HEK293 (cell line): ENCODE measurements around the gene MYH6.

Experiments
- CTCF ChIA-PET: fragments of 350-600 bp; formaldehyde crosslinking; extraction: SDS; loops from one replicate; lab custom pipeline; 2021; ENCODE audit warnings: antibody characterized with exemption; lab: Yijun Ruan, JAX
- POLR2A ChIA-PET: fragments of 300-600 bp; formaldehyde crosslinking; extraction: SDS; loops from one replicate; lab custom pipeline; 2020; ENCODE audit warnings: antibody characterized with exemption, inconsistent platforms; lab: Yijun Ruan, JAX
- H3K27ac ChIP-seq: fragments of 200-500 bp; sonication (Bioruptor generic); 2 replicates; pipeline ENCODE4 v1.5.1; 2014; ENCODE audit warnings: low read depth, low read length, control low read depth, inconsistent platforms; ENCODE audit errors: extremely low read depth
- H3K36me3 ChIP-seq, 2 experiments: fragments of 200-500 bp in 1 of 2; sonication (Bioruptor generic) in 1 of 2; 1 replicate in 1 of 2; 2 replicates in 1 of 2; pipeline ENCODE4 v1.5.1; 2014 to 2017; ENCODE audit warnings: inconsistent platforms in 2 of 2, low read length in 2 of 2; ENCODE audit not compliant: control insufficient read depth in 2 of 2, insufficient read depth in 1 of 2
- H3K4me1 ChIP-seq: fragments of 200-500 bp; sonication (Bioruptor generic); 2 replicates; pipeline ENCODE4 v1.5.1; 2014; ENCODE audit warnings: mild to moderate bottlenecking, low read length, inconsistent platforms; ENCODE audit not compliant: control insufficient read depth, insufficient read depth
- H3K4me3 ChIP-seq: 2 replicates; pipeline ENCODE4 v1.5.1; 2011; ENCODE audit warnings: low read depth, mild to moderate bottlenecking, control low read depth, low read length, moderate library complexity
- H3K9me3 ChIP-seq: fragments of 200-500 bp; sonication (Bioruptor generic); 2 replicates; pipeline ENCODE4 v1.5.1; 2014; ENCODE audit warnings: low read depth, low read length, inconsistent platforms; ENCODE audit not compliant: control insufficient read depth, insufficient read depth
- GLIS1 ChIP-seq: fragments of 450-650 bp; formaldehyde crosslinking; IDR thresholded peaks from 2 replicates; pipeline ENCODE4 v1.5.1; 2016; ENCODE audit warnings: missing biosample characterization, missing genetic modification characterization
- ZFP3 ChIP-seq: fragments of 450-650 bp; formaldehyde crosslinking; IDR thresholded peaks from 2 replicates; pipeline ENCODE4 v1.5.1; 2016; ENCODE audit warnings: low read depth, missing biosample characterization, missing genetic modification characterization
- ZIC2 ChIP-seq: fragments of 450-650 bp; formaldehyde crosslinking; IDR thresholded peaks from 2 replicates; pipeline ENCODE4 v1.5.1; 2016; ENCODE audit warnings: missing biosample characterization, missing genetic modification characterization
- ZNF341 ChIP-seq: fragments of 450-650 bp; formaldehyde crosslinking; IDR thresholded peaks from 2 replicates; pipeline ENCODE4; 2016; ENCODE audit warnings: low read depth, missing biosample characterization, missing genetic modification characterization
- ZNF366 ChIP-seq: fragments of 450-650 bp; formaldehyde crosslinking; conservative IDR thresholded peaks from 2 replicates; pipeline ENCODE4 v1.5.1; 2016; ENCODE audit warnings: missing biosample characterization, missing genetic modification characterization
- ZNF423 ChIP-seq: fragments of 450-650 bp; formaldehyde crosslinking; IDR thresholded peaks from 2 replicates; pipeline ENCODE4 v1.5.1; 2016; ENCODE audit warnings: missing biosample characterization, missing genetic modification characterization
- ZNF48 ChIP-seq: fragments of 450-650 bp; formaldehyde crosslinking; IDR thresholded peaks from 2 replicates; pipeline ENCODE4 v1.5.1; 2016; ENCODE audit warnings: missing biosample characterization, missing genetic modification characterization
- ZNF501 ChIP-seq: fragments of 450-650 bp; formaldehyde crosslinking; IDR thresholded peaks from 2 replicates; pipeline ENCODE4 v1.5.1; 2016; ENCODE audit warnings: missing biosample characterization, missing genetic modification characterization
- ZNF658 ChIP-seq: fragments of 450-650 bp; formaldehyde crosslinking; IDR thresholded peaks from 2 replicates; pipeline ENCODE4; 2016; ENCODE audit warnings: missing biosample characterization, missing genetic modification characterization
- TF ChIP-seq, protein P1 (sequence below): fragments of 450-650 bp; formaldehyde crosslinking; IDR thresholded peaks from 2 replicates; pipeline ENCODE4 v1.5.1; 2016; ENCODE audit warnings: missing biosample characterization, missing genetic modification characterization
- TF ChIP-seq, protein P2 (sequence below): fragments of 450-650 bp; formaldehyde crosslinking; IDR thresholded peaks from 2 replicates; pipeline ENCODE4 v1.5.1; 2016; ENCODE audit warnings: missing biosample characterization, missing genetic modification characterization
- TF ChIP-seq, protein P3 (sequence below): fragments of 450-650 bp; formaldehyde crosslinking; IDR thresholded peaks from 2 replicates; pipeline ENCODE4 v1.5.1; 2016; ENCODE audit warnings: missing biosample characterization, missing genetic modification characterization
- TF ChIP-seq, protein P4 (sequence below): fragments of 450-650 bp; formaldehyde crosslinking; IDR thresholded peaks from 2 replicates; pipeline ENCODE4 v1.5.1; 2016; ENCODE audit warnings: missing biosample characterization, missing genetic modification characterization
- TF ChIP-seq, protein P5 (sequence below): fragments of 450-650 bp; formaldehyde crosslinking; IDR thresholded peaks from 2 replicates; pipeline ENCODE4 v1.5.1; 2016; ENCODE audit warnings: missing biosample characterization, missing genetic modification characterization
- TF ChIP-seq, protein P6 (sequence below): fragments of 450-650 bp; formaldehyde crosslinking; IDR thresholded peaks from 2 replicates; pipeline ENCODE4 v1.5.1; 2016; ENCODE audit warnings: missing biosample characterization, missing genetic modification characterization, borderline replicate concordance

The MYH6 gene

DNA sequence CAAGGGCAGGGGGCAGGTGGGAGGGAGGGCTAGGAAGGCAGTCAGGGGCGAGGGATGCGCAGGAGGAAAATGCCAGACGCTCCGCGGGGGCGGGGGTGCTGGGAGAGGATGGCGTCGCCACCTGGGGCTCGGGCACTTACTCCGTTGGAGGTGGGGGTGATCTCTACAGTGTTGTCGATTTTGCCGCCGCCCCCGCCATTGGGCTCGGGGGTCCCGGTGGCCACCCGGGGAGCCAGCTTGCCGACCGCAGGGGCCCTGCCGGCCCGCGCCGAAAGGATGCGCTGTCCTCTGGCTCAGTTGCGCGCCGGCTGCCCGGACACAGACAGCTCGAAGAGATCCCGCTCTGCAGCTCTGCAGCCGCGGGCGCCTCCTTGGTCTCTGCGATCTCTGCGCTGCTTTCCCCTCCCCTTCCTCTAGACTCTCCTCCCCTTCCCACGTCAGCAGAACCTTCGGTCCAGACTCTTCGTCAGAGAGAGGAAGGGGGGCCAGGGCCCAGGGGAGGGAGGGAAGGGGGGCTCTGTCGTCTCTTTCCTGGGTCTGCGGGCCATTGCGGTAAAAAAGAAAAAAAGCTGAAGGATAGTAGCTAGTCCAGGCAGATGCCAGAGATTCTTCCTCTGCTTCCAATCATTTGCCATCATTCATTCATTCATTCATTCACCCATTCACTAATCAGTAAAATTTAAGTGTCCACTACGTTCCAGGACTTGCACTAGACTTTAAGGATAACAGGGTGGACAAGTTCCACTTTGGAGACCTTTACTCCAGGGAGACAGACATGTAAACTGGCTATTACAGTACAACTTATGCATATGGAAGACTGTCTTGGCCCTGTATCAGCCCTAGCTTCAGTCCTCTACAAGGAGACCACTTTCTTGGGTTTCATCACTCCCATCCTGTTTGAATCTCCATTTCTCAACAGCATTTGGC, 55.3 kb downstream of the MYH6 start, which contains the start of gene SLC22A17 (continued):
- TF ChIP-seq ZFP3 (tag by site-specific recombination) (no peak), ZNF501 (no peak), ZNF48 (tag by site-specific recombination) (no peak), GLIS1 (peak; percentile 76), ZNF423 (tag by site-specific recombination) (0 out of 2 replicates have a peak, but pooled peaks have one; percentile 20), ZNF658 (no peak), ZNF366 (tag by site-specific recombination) (no peak), ZIC2 (tag by site-specific recombination) (peak; percentile 83)
- TF ChIP-seq, protein P1, sequence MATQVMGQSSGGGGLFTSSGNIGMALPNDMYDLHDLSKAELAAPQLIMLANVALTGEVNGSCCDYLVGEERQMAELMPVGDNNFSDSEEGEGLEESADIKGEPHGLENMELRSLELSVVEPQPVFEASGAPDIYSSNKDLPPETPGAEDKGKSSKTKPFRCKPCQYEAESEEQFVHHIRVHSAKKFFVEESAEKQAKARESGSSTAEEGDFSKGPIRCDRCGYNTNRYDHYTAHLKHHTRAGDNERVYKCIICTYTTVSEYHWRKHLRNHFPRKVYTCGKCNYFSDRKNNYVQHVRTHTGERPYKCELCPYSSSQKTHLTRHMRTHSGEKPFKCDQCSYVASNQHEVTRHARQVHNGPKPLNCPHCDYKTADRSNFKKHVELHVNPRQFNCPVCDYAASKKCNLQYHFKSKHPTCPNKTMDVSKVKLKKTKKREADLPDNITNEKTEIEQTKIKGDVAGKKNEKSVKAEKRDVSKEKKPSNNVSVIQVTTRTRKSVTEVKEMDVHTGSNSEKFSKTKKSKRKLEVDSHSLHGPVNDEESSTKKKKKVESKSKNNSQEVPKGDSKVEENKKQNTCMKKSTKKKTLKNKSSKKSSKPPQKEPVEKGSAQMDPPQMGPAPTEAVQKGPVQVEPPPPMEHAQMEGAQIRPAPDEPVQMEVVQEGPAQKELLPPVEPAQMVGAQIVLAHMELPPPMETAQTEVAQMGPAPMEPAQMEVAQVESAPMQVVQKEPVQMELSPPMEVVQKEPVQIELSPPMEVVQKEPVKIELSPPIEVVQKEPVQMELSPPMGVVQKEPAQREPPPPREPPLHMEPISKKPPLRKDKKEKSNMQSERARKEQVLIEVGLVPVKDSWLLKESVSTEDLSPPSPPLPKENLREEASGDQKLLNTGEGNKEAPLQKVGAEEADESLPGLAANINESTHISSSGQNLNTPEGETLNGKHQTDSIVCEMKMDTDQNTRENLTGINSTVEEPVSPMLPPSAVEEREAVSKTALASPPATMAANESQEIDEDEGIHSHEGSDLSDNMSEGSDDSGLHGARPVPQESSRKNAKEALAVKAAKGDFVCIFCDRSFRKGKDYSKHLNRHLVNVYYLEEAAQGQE (tag by site-specific recombination): peak; percentile 47
- TF ChIP-seq, protein P2, sequence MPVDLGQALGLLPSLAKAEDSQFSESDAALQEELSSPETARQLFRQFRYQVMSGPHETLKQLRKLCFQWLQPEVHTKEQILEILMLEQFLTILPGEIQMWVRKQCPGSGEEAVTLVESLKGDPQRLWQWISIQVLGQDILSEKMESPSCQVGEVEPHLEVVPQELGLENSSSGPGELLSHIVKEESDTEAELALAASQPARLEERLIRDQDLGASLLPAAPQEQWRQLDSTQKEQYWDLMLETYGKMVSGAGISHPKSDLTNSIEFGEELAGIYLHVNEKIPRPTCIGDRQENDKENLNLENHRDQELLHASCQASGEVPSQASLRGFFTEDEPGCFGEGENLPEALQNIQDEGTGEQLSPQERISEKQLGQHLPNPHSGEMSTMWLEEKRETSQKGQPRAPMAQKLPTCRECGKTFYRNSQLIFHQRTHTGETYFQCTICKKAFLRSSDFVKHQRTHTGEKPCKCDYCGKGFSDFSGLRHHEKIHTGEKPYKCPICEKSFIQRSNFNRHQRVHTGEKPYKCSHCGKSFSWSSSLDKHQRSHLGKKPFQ: no peak
- TF ChIP-seq, protein P3, sequence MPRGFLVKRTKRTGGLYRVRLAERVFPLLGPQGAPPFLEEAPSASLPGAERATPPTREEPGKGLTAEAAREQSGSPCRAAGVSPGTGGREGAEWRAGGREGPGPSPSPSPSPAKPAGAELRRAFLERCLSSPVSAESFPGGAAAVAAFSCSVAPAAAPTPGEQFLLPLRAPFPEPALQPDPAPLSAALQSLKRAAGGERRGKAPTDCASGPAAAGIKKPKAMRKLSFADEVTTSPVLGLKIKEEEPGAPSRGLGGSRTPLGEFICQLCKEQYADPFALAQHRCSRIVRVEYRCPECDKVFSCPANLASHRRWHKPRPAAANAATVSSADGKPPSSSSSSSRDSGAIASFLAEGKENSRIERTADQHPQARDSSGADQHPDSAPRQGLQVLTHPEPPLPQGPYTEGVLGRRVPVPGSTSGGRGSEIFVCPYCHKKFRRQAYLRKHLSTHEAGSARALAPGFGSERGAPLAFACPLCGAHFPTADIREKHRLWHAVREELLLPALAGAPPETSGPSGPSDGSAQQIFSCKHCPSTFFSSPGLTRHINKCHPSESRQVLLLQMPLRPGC: peak; percentile 20; the same call in 1 of the 2 replicates

DNA sequence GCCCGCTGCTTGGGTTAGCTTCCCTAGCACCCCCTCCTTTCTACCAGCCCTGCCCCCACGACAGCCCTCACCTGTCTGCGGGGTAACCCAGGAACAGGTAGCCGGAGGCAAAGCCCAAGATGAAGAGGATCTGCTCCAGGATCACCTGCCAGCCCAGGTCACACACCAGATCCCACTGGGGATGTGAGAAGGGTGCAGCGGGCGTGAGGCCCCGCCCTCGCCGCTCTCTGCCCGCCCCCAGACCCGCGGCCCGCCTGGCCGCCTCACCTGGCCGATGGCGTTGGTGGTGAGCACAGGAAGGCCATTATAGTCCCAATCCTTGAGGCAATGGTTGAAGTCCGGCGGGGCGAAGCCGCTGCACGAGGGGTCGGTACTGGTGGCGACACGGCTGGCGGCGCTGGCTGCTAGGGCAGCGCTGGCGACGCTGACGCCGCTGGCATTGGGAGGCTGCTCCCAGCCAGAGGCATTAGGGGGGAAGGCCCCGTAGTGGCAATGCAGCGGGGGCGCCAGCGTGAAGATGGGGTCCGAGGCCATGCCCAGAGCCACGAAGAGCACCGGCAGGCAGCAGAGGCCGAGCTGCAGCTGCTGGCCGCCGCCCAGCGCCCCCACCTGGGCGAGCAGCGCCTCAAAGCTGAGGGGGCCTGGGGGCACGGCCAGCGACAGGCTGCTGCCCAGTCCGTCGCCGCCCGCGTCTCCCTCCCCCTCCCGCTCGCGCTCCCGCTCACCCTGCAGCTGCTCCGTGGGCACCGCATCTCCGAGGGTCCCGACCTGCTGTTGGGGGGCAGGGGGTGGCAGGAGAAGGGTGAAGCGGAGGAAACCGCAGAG, 56.2 kb downstream of the MYH6 start:
- ChIA-PET CTCF (interaction anchor here (0.6 to 1.7 kb wide), 3 partner anchors 9 to 30 kb away, joined by 3 to 6 read pairs (median 4); no protein-coding TSS in a partner anchor), POLR2A (interaction anchor here (0.7 to 1.9 kb wide), 3 partner anchors 30 to 65 kb away, joined by 3 to 7 read pairs (median 4); partner anchors contain the start of gene PABPN1)
- Histone ChIP-seq H3K4me3 (peak overlapping the region; percentile 56), H3K4me1 (no peaks in the 10 kb centered on the region), H3K36me3 (no peaks in the 10 kb centered on the region), H3K9me3 (no peaks in the 10 kb centered on the region), H3K27ac (no peak overlapping the region)
- TF ChIP-seq ZNF341: 0 out of 2 replicates have a peak, but pooled peaks have one; percentile 17
- TF ChIP-seq, protein P4, sequence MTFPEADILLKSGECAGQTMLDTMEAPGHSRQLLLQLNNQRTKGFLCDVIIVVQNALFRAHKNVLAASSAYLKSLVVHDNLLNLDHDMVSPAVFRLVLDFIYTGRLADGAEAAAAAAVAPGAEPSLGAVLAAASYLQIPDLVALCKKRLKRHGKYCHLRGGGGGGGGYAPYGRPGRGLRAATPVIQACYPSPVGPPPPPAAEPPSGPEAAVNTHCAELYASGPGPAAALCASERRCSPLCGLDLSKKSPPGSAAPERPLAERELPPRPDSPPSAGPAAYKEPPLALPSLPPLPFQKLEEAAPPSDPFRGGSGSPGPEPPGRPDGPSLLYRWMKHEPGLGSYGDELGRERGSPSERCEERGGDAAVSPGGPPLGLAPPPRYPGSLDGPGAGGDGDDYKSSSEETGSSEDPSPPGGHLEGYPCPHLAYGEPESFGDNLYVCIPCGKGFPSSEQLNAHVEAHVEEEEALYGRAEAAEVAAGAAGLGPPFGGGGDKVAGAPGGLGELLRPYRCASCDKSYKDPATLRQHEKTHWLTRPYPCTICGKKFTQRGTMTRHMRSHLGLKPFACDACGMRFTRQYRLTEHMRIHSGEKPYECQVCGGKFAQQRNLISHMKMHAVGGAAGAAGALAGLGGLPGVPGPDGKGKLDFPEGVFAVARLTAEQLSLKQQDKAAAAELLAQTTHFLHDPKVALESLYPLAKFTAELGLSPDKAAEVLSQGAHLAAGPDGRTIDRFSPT (tag by site-specific recombination): peak; percentile 82; the same call in 1 of the 2 replicates
- TF ChIP-seq, protein P5, sequence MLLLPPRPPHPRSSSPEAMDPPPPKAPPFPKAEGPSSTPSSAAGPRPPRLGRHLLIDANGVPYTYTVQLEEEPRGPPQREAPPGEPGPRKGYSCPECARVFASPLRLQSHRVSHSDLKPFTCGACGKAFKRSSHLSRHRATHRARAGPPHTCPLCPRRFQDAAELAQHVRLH (tag by site-specific recombination): no peak
- TF ChIP-seq, protein P6, sequence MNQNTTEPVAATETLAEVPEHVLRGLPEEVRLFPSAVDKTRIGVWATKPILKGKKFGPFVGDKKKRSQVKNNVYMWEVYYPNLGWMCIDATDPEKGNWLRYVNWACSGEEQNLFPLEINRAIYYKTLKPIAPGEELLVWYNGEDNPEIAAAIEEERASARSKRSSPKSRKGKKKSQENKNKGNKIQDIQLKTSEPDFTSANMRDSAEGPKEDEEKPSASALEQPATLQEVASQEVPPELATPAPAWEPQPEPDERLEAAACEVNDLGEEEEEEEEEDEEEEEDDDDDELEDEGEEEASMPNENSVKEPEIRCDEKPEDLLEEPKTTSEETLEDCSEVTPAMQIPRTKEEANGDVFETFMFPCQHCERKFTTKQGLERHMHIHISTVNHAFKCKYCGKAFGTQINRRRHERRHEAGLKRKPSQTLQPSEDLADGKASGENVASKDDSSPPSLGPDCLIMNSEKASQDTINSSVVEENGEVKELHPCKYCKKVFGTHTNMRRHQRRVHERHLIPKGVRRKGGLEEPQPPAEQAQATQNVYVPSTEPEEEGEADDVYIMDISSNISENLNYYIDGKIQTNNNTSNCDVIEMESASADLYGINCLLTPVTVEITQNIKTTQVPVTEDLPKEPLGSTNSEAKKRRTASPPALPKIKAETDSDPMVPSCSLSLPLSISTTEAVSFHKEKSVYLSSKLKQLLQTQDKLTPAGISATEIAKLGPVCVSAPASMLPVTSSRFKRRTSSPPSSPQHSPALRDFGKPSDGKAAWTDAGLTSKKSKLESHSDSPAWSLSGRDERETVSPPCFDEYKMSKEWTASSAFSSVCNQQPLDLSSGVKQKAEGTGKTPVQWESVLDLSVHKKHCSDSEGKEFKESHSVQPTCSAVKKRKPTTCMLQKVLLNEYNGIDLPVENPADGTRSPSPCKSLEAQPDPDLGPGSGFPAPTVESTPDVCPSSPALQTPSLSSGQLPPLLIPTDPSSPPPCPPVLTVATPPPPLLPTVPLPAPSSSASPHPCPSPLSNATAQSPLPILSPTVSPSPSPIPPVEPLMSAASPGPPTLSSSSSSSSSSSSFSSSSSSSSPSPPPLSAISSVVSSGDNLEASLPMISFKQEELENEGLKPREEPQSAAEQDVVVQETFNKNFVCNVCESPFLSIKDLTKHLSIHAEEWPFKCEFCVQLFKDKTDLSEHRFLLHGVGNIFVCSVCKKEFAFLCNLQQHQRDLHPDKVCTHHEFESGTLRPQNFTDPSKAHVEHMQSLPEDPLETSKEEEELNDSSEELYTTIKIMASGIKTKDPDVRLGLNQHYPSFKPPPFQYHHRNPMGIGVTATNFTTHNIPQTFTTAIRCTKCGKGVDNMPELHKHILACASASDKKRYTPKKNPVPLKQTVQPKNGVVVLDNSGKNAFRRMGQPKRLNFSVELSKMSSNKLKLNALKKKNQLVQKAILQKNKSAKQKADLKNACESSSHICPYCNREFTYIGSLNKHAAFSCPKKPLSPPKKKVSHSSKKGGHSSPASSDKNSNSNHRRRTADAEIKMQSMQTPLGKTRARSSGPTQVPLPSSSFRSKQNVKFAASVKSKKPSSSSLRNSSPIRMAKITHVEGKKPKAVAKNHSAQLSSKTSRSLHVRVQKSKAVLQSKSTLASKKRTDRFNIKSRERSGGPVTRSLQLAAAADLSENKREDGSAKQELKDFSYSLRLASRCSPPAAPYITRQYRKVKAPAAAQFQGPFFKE (tag by site-specific recombination): 0 out of 2 replicates have a peak, but pooled peaks have one; percentile 34
